ENCODE results near the gene ABCG1. TPM values are rescaled to one million over a fixed set of nuclear protein-coding genes. Genes with fewer than 3 reads are reported as not detected.

The ABCG1 gene
- total RNA-seq, 2 experiments from 2014 or later = 11.6 to 16.3 TPM

DNA sequence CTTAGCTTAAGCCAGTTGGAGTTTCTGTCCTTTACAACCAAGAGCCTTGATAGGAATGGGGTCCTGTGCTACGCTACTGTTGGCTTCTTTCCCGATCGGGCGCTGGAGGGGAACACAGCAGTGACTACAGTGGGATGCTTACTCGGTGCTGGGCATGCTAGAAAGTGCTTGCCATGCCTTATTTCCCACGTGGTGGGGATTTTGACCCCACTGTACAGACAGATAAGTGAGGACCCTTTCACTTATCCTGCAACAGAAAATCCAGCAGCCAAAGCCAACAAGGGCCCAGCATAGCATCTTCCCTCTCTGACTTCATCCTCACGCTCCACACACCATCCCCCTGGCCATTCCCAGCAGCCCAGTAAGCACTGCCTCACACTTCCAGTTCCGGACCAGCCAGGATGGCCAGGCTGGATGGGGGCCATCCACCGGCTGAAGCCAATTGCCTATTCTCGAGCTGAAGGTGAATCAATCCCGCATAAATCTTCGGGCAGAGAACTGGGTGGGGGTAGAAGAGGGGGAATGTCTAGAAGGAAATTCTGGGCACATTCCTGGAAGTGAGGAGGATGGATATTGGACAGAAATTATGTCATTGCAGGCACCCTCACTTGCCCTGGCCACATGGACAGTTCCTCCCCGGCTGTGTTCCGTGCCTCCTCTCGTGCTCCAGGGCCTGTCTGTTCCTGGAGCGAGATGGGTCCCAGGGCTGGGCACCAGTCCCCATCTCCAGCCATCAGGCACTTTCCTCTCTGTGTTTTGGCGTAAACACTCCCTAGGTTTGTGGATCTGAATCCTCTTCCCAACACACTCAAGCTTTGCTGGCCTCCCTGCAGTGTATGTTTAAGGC, 2.0 kb upstream of the ABCG1 start:
- peaks cover 10% of the 10 kb centered on the region for H3K4me1 Mint-ChIP-seq
- POLR2A ChIA-PET = interaction anchor here (0.7 kb wide), 1 partner anchor 21 kb away, joined by 6 read pairs; no protein-coding TSS in a partner anchor
- no peaks in the 10 kb centered on the region for H3K27me3 Mint-ChIP-seq
- CTCF ChIA-PET = interaction anchor here (0.6 kb wide), 1 partner anchor 31 kb away, joined by 3 read pairs; no protein-coding TSS in a partner anchor
- no peak for ATAC-seq
- H3K9me3 Mint-ChIP-seq (ENCODE audit: low read depth) = peaks cover 10% of the 10 kb centered on the region
- peaks cover 2% of the 10 kb centered on the region for H3K36me3 Mint-ChIP-seq (ENCODE audit: low read depth)
- H3K4me3 Mint-ChIP-seq = no peak overlapping the region
- H3K27ac Mint-ChIP-seq = no peak overlapping the region
- DNase-seq = no peak
- intact Hi-C loops (cut with DNase I, micrococcal nuclease) = no loop called here

DNA sequence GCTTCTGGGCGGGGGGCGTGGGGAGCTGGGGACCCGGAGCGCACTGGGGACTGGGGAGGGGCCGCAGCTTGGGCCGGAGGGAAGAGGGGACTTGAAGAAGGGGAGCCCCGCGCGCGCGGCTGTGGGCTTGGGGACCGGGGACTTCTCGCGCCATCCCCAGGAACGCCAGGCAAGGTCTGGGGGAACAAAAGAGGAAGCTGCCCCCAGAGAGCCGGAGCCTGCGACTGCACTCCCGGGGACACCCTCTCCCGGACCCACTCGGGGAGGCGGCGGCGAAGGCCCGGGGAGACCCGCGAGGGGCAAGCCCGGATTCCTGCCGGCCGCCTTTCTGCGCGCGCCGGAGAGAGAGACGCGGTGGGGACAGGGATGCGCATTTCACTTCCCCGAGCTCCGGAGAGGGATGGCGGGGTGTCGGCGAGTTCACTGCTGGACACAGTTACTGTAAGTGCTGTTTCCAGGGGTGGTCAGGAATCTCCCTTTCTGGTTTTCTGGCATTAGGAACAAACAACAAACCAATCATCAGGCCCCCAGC, 732 bp downstream of the ABCG1 start:
- ATAC-seq (peak; percentile 43), DNase-seq (peak; percentile 65)
- CTCF ChIA-PET = interaction anchor here (0.6 to 3.8 kb wide), 11 partner anchors 11 to 599 kb away, joined by 3 to 33 read pairs (median 4); no protein-coding TSS in a partner anchor
- peaks cover 20% of the 10 kb centered on the region for H3K4me1 Mint-ChIP-seq
- POLR2A ChIA-PET = interaction anchor here (0.5 to 2.3 kb wide), 8 partner anchors 9 to 143 kb away, joined by 3 to 19 read pairs (median 6); no protein-coding TSS in a partner anchor
- H3K36me3 Mint-ChIP-seq (ENCODE audit: low read depth) = peaks cover 2% of the 10 kb centered on the region
- peak overlapping the region; percentile 90 for H3K4me3 Mint-ChIP-seq
- no peaks in the 10 kb centered on the region for H3K27me3 Mint-ChIP-seq
- peaks cover 10% of the 10 kb centered on the region for H3K9me3 Mint-ChIP-seq (ENCODE audit: low read depth)
- H3K27ac Mint-ChIP-seq = peak overlapping the region; percentile 96
- intact Hi-C loops (cut with DNase I, micrococcal nuclease) = loop anchor here (1.0 to 2.0 kb wide), 7 partner anchors 9 to 55 kb away; no protein-coding TSS in a partner anchor

DNA sequence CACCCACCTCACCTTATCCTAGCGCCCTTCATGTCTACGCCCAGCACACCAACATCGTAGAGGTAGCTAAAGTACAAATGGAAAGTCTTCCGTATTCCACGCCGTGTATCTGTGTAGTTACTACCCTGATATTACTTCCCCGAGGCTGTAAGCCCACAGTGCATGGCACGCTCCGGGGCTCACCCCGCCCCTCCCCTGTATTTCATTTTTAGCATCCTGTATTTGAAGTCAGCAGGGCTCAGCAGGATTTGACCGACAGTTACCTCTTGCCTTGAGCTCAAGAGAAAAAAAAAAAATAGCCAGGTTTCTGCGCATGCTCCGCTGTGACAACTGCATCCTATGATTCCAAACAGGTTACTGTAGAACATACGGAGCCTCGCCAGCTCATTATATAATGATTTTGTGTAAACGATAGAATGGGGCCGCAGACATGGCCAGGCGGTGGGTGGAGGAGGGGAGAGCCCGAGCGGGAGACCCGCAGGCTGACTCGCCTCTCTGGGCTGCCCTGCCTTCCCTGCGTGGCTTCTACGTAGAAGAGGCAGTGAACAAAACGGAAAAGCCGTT, 1.3 kb downstream of the ABCG1 start:
- no peaks in the 10 kb centered on the region for H3K27me3 Mint-ChIP-seq
- peak; percentile 89 for ATAC-seq
- peaks cover 4% of the 10 kb centered on the region for H3K36me3 Mint-ChIP-seq (ENCODE audit: low read depth)
- intact Hi-C loops (cut with DNase I, micrococcal nuclease) = loop anchor here (1.0 to 2.0 kb wide), 7 partner anchors 8 to 55 kb away; no protein-coding TSS in a partner anchor
- H3K4me1 Mint-ChIP-seq = peaks cover 24% of the 10 kb centered on the region
- CTCF ChIA-PET = interaction anchor here (0.6 to 3.8 kb wide), 16 partner anchors 8 to 599 kb away, joined by 3 to 33 read pairs (median 4); no protein-coding TSS in a partner anchor
- POLR2A ChIA-PET = interaction anchor here (0.5 to 2.3 kb wide), 9 partner anchors 8 to 143 kb away, joined by 3 to 19 read pairs (median 3); no protein-coding TSS in a partner anchor
- peak; percentile 82 for DNase-seq
- peak overlapping the region; percentile 90 for H3K4me3 Mint-ChIP-seq
- H3K9me3 Mint-ChIP-seq (ENCODE audit: low read depth) = peaks cover 10% of the 10 kb centered on the region
- H3K27ac Mint-ChIP-seq = peak overlapping the region; percentile 96

DNA sequence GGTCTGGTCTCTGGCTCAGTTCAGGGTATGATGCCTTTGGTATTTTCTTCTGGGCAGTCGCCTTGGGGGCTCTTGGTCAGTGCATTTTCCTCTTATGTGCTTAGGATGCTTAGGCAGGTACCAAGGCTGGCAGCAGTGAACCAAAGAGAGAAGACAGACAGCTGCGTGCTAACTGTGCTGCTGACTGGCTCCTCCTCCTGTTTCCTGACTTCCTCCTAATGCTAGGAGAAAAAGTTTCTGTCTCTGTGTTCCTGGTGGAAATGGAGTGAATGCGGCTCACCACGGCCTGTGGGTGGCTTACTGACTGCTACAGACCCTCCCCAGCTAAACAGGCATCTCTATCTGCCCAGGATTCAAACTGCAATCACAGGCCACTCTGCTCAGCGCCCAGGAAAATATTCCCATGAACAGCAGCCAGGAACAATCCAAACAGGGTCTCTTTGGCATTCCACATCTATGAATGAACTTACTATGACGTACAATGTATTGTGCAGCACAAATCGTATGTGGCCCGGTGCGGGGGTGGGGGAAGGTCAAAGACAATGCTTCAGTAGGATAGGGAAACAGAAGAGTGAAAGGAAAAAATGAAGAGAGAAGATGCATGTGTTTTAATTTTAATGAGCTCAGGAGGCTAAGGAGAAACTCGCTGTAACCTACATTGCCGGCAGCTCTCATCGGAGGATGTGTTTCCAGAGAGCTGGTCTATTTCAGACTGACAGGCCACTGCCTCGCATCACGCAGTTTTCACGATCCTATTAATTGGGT, 2.8 kb downstream of the ABCG1 start:
- no peak for DNase-seq
- Mint-ChIP-seq H3K4me1 (peaks cover 37% of the 10 kb centered on the region), H3K4me3 (no peak overlapping the region), H3K36me3 (ENCODE audit: low read depth) (peaks cover 18% of the 10 kb centered on the region), H3K27ac (peak overlapping the region; percentile 31), H3K9me3 (ENCODE audit: low read depth) (peaks cover 6% of the 10 kb centered on the region), H3K27me3 (no peaks in the 10 kb centered on the region)
- ATAC-seq = no peak
- intact Hi-C loops (cut with DNase I, micrococcal nuclease) = loop anchor here in 1 of 2 experiments (2.0 kb wide), 1 partner anchor 57 kb away; no protein-coding TSS in a partner anchor
- ChIA-PET CTCF (interaction anchor here (0.6 to 3.8 kb wide), 5 partner anchors 9 to 37 kb away, joined by 3 to 33 read pairs (median 10); no protein-coding TSS in a partner anchor), POLR2A (interaction anchor here (2.3 kb wide), 1 partner anchor 16 kb away, joined by 16 read pairs; no protein-coding TSS in a partner anchor)

DNA sequence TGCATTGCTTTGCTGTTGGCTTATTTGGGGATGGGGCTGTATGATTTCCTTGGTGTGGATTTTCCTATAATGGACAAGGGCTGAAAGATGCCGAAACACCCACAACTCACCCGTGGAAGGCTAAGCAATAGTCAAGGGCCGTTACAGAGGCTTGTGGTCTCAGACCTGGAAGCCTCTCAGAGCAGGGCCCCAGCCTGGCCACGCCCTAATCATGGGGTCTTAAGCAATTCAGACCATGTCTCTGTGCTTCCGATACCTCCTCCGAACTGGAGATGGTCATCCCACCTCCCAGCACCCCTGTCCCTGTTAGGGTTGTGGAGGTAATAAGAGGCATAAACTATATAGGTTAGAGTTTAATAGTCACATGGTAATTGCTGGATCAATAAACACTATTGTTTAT, 3.4 kb downstream of the ABCG1 start:
- intact Hi-C loops (cut with DNase I, micrococcal nuclease) = no loop called here
- Mint-ChIP-seq H3K4me3 (no peak overlapping the region), H3K27ac (no peak overlapping the region), H3K27me3 (no peaks in the 10 kb centered on the region), H3K4me1 (peaks cover 44% of the 10 kb centered on the region), H3K36me3 (ENCODE audit: low read depth) (peaks cover 24% of the 10 kb centered on the region), H3K9me3 (ENCODE audit: low read depth) (peaks cover under 1% of the 10 kb centered on the region)
- POLR2A ChIA-PET = no interaction called here
- ATAC-seq = no peak
- CTCF ChIA-PET = interaction anchor here (0.6 to 3.8 kb wide), 3 partner anchors 8 to 36 kb away, joined by 3 to 24 read pairs (median 4); no protein-coding TSS in a partner anchor
- no peak for DNase-seq

DNA sequence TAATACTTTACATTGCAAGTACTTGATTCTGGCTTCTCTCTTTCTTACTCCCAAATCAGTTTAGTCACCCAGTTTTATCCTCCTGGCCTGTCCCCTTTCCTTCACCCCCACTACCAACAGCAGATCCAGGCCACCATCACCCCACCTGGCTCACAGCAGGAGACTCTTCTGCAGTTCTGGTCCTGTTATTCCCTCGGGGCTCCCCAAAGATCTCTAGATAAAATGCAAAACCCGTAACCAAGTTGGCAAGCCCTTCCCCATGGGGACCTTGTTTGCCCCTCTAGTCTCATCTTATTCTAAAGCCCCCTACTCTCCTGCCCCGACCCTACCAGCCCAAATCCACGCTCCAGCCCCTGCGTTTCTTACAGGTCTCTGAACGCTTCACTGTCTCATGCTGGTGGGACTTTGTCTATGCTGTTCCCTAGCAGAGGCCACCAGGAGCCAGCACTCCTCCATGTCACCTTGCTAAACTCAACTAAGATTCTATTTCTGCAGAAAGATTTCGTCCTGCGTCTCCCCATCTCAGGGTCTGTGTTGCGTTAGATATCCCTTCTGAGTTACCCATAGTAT, 4.0 kb downstream of the ABCG1 start:
- H3K9me3 Mint-ChIP-seq (ENCODE audit: low read depth) = no peaks in the 10 kb centered on the region
- intact Hi-C loops (cut with DNase I, micrococcal nuclease) = no loop called here
- no peaks in the 10 kb centered on the region for H3K27me3 Mint-ChIP-seq
- H3K36me3 Mint-ChIP-seq (ENCODE audit: low read depth) = peaks cover 29% of the 10 kb centered on the region
- H3K4me1 Mint-ChIP-seq = peaks cover 49% of the 10 kb centered on the region
- H3K4me3 Mint-ChIP-seq = no peak overlapping the region
- no peak for ATAC-seq
- CTCF ChIA-PET = no interaction called here
- no peak for DNase-seq
- POLR2A ChIA-PET = no interaction called here
- H3K27ac Mint-ChIP-seq = no peak overlapping the region

DNA sequence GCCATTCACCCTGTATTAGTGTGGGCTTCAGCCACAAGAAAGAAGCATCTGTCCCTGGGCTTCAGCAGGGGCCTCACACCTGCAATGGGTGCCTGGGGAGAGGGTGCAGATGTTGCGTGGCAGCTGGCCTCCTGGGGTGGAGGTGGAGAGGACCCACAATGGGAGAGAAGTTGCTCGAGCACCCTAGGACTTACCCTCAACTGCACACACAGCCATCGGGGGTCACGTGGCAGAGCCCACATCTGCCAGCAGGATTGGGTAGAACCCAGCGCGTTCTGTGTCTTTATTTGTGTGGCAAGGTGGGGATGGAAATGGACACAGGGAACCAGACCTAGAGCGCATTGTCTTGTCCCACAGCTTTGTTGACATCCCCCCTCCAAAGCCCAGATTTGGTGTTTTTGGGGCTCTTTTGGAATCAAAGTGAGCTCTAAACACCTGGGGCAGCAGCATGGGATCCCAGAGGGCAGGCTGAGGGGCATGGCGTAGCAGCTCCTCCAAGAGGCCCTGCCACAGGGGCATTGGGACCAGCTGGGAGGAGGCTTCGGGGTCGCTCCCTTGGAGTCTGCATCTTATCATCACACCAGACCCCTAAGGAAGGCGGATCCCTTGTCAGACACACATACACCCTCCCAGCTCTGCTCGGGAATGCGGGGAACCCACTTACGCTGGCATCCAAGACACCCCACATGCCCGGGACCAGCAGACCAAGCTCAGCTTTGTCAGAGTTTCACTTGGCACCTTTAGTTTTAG, 5.1 kb downstream of the ABCG1 start:
- CTCF ChIA-PET = interaction anchor here (0.9 to 2.2 kb wide), 5 partner anchors 9 to 78 kb away, joined by 4 to 9 read pairs (median 6); no protein-coding TSS in a partner anchor
- DNase-seq = no peak
- Mint-ChIP-seq H3K36me3 (ENCODE audit: low read depth) (peaks cover 32% of the 10 kb centered on the region), H3K4me1 (peaks cover 59% of the 10 kb centered on the region), H3K9me3 (ENCODE audit: low read depth) (no peaks in the 10 kb centered on the region), H3K27ac (no peak overlapping the region), H3K27me3 (no peaks in the 10 kb centered on the region), H3K4me3 (no peak overlapping the region)
- intact Hi-C loops (cut with DNase I, micrococcal nuclease) = no loop called here
- no peak for ATAC-seq
- POLR2A ChIA-PET = interaction anchor here (1.1 to 1.4 kb wide), 2 partner anchors 9 to 15 kb away, joined by 3 to 4 read pairs; no protein-coding TSS in a partner anchor

DNA sequence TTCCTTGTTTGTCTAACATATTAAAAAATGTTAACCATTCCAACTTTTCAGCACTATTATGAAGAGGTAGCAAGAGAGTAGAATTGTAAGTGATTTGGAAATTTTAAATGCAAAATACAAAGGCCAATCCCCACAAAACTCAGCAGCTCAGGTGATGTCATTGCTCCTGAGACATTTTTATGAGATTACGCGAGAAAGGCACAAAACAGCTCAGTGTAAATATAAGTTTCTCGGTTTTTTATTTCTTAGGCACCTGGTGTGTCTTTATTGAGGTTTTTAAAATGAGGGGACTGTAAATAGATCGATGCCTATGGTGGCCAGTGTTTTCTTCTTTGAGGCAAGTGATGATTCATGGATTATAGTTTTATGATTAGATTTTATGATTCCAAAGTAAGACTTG, 6.1 kb downstream of the ABCG1 start:
- H3K27ac Mint-ChIP-seq = peak overlapping the region; percentile 39
- no peaks in the 10 kb centered on the region for H3K27me3 Mint-ChIP-seq
- peaks cover 32% of the 10 kb centered on the region for H3K36me3 Mint-ChIP-seq (ENCODE audit: low read depth)
- peaks cover 69% of the 10 kb centered on the region for H3K4me1 Mint-ChIP-seq
- POLR2A ChIA-PET = interaction anchor here (1.4 kb wide), 1 partner anchor 8 kb away, joined by 4 read pairs; no protein-coding TSS in a partner anchor
- intact Hi-C loops (cut with DNase I, micrococcal nuclease) = loop anchor here in 1 of 2 experiments (5.0 kb wide), 1 partner anchor 237 kb away; no protein-coding TSS in a partner anchor
- CTCF ChIA-PET = interaction anchor here (0.9 to 2.2 kb wide), 5 partner anchors 8 to 79 kb away, joined by 4 to 9 read pairs (median 6); no protein-coding TSS in a partner anchor
- H3K9me3 Mint-ChIP-seq (ENCODE audit: low read depth) = no peaks in the 10 kb centered on the region
- DNase-seq (no peak), ATAC-seq (no peak)
- H3K4me3 Mint-ChIP-seq = no peak overlapping the region

DNA sequence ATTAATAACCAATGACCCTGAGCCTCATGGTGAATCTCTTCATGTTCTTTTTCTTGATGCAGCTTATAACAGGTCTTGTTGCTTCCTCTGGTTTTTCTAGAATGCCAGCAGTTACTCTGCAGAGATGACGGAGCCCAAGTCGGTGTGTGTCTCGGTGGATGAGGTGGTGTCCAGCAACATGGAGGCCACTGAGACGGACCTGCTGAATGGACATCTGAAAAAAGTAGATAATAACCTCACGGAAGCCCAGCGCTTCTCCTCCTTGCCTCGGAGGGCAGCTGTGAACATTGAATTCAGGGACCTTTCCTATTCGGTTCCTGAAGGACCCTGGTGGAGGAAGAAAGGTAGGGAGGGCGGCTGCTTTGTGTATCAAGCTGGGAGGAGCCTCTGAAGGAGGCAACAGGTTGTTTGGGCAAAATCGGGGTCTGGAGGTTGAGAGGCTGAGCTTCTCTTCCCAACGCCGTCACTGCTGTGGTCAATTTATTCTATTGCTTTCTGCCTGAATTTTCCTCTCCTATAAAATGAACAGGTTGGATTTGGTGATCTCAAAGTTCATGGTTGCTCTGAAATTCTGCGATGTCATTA, 6.7 kb downstream of the ABCG1 start:
- intact Hi-C loops (cut with DNase I, micrococcal nuclease) = loop anchor here in 1 of 2 experiments (5.0 kb wide), 1 partner anchor 237 kb away; no protein-coding TSS in a partner anchor
- POLR2A ChIA-PET = no interaction called here
- peaks cover 31% of the 10 kb centered on the region for H3K36me3 Mint-ChIP-seq (ENCODE audit: low read depth)

More for the DNA sequence above, 6.7 kb downstream of the ABCG1 start:
- Mint-ChIP-seq H3K27ac (peak overlapping the region; percentile 47), H3K27me3 (no peaks in the 10 kb centered on the region), H3K4me1 (peaks cover 74% of the 10 kb centered on the region), H3K9me3 (ENCODE audit: low read depth) (no peaks in the 10 kb centered on the region), H3K4me3 (no peak overlapping the region)
- CTCF ChIA-PET = interaction anchor here (0.9 to 2.2 kb wide), 5 partner anchors 8 to 33 kb away, joined by 3 to 11 read pairs (median 4); no protein-coding TSS in a partner anchor
- ATAC-seq (no peak), DNase-seq (no peak)

Measured in activated CD4-positive, alpha-beta T cell treated with anti-CD3 and anti-CD28 coated beads for 36 hours (primary cell).